IPS-20b (cell line): Measurements from ENCODE around the gene H6PD.

Source experiments
- H3K27ac ChIP-seq: one replicate; pipeline ENCODE4 v1.5.1; 2013; ENCODE audit warnings: low read length
- H3K27me3 ChIP-seq: 2 replicates; pipeline ENCODE4 v1.6.1; 2013; ENCODE audit warnings: mild to moderate bottlenecking, low read length, inconsistent platforms; ENCODE audit not compliant: insufficient read depth
- H3K36me3 ChIP-seq: 2 replicates; pipeline ENCODE4 v1.6.1; 2013; ENCODE audit warnings: low read depth, mild to moderate bottlenecking, inconsistent platforms, low read length, moderate library complexity; ENCODE audit not compliant: insufficient read depth
- H3K4me1 ChIP-seq: 2 replicates; pipeline ENCODE4 v1.6.1; 2013; ENCODE audit warnings: mild to moderate bottlenecking, control low read depth, inconsistent platforms, low read length, moderate library complexity; ENCODE audit not compliant: insufficient read depth
- H3K4me3 ChIP-seq: 2 replicates; pipeline ENCODE4 v1.5.1; 2013; ENCODE audit warnings: mild to moderate bottlenecking, low read length, inconsistent platforms
- H3K9ac ChIP-seq: 2 replicates; pipeline ENCODE4 v1.6.1; 2013; ENCODE audit warnings: low read depth, mild to moderate bottlenecking, inconsistent platforms, low read length, moderate library complexity
- H3K9me3 ChIP-seq: 2 replicates; pipeline ENCODE4 v1.6.1; 2013; ENCODE audit warnings: mild to moderate bottlenecking, low read depth, low read length, inconsistent platforms; ENCODE audit not compliant: insufficient read depth

H6PD gene

DNA sequence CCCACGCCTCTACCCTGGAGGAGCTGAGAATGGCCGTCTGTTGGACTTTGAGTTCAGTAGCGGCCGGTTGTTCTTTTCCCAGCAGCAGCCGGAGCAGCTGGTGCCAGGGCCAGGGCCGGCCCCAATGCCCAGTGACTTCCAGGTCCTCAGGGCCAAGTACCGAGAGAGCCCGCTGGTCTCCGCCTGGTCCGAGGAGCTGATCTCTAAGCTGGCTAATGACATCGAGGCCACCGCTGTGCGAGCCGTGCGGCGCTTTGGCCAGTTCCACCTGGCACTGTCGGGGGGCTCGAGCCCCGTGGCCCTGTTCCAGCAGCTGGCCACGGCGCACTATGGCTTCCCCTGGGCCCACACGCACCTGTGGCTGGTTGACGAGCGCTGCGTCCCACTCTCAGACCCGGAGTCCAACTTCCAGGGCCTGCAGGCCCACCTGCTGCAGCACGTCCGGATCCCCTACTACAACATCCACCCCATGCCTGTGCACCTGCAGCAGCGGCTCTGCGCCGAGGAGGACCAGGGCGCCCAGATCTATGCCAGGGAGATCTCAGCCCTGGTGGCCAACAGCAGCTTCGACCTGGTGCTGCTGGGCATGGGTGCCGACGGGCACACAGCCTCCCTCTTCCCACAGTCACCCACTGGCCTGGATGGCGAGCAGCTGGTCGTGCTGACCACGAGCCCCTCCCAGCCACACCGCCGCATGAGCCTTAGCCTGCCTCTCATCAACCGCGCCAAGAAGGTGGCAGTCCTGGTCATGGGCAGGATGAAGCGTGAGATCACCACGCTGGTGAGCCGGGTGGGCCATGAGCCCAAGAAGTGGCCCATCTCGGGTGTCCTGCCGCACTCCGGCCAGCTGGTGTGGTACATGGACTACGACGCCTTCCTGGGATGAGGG lies 29.7 kb downstream of the H6PD start:
- Histone ChIP-seq H3K9me3 (peaks cover 11% of the 10 kb centered on the region), H3K27ac (no peak overlapping the region), H3K4me1 (no peaks in the 10 kb centered on the region), H3K9ac (no peak overlapping the region), H3K4me3 (no peak overlapping the region), H3K27me3 (no peaks in the 10 kb centered on the region), H3K36me3 (no peaks in the 10 kb centered on the region)

GRCh38 chr1:9265037-9265436 lies 30.5 kb downstream of the H6PD start:
- H3K36me3 ChIP-seq: no peaks in the 10 kb centered on the region
- H3K9me3 ChIP-seq: peaks cover 3% of the 10 kb centered on the region
- H3K4me3 ChIP-seq: no peak overlapping the region
- H3K27ac ChIP-seq: no peak overlapping the region
- H3K4me1 ChIP-seq: no peaks in the 10 kb centered on the region
- no peaks in the 10 kb centered on the region for H3K27me3 ChIP-seq
- no peak overlapping the region for H3K9ac ChIP-seq

GRCh38 chr1:9265968-9266367 lies 31.4 kb downstream of the H6PD start:
- H3K27me3 ChIP-seq: no peaks in the 10 kb centered on the region
- no peaks in the 10 kb centered on the region for H3K9me3 ChIP-seq
- no peak overlapping the region for H3K4me3 ChIP-seq
- H3K4me1 ChIP-seq: no peaks in the 10 kb centered on the region
- no peak overlapping the region for H3K27ac ChIP-seq
- H3K9ac ChIP-seq: no peak overlapping the region
- no peaks in the 10 kb centered on the region for H3K36me3 ChIP-seq

- Histone ChIP-seq H3K27ac (no peak overlapping the region), H3K9ac (no peak overlapping the region)
These were observed 32.7 kb downstream of the H6PD start for GRCh38 chr1:9267352-9267686.

GRCh38 chr1:9267827-9268581 lies 33.4 kb downstream of the H6PD start:
- Histone ChIP-seq H3K9ac (no peak overlapping the region), H3K36me3 (no peaks in the 10 kb centered on the region), H3K27ac (no peak overlapping the region), H3K9me3 (no peaks in the 10 kb centered on the region), H3K4me1 (no peaks in the 10 kb centered on the region), H3K4me3 (no peak overlapping the region), H3K27me3 (no peaks in the 10 kb centered on the region)

More at GRCh38 chr1:9267352-9267686, 32.7 kb downstream of the H6PD start:
- Histone ChIP-seq H3K9me3 (no peaks in the 10 kb centered on the region), H3K27me3 (no peaks in the 10 kb centered on the region), H3K4me3 (no peak overlapping the region), H3K36me3 (no peaks in the 10 kb centered on the region), H3K4me1 (no peaks in the 10 kb centered on the region)

DNA sequence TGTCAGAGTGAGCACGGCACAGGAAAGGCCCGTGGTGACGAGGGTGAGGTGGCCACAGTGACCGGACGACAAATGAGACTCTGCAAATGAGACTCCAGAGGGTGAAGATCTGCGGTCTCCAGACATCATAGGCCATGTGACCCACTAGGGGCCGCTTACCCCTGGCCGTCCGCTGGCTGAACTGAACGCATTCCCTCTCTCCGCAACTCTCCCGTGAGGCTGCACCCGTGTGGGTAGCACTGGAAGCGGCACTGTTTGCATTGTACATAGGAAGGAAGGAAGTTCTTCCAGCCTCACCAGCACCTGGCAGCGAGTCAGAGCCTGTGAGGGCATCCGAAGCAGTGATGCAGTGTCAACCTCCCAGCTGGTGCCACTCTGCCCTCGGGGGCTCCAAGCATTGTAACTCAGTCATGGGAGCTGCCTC lies 34.5 kb downstream of the H6PD start:
- no peaks in the 10 kb centered on the region for H3K4me1 ChIP-seq
- H3K27me3 ChIP-seq: no peaks in the 10 kb centered on the region
- H3K9ac ChIP-seq: no peak overlapping the region
- H3K36me3 ChIP-seq: no peaks in the 10 kb centered on the region
- no peaks in the 10 kb centered on the region for H3K9me3 ChIP-seq
- no peak overlapping the region for H3K4me3 ChIP-seq
- H3K27ac ChIP-seq: no peak overlapping the region

DNA sequence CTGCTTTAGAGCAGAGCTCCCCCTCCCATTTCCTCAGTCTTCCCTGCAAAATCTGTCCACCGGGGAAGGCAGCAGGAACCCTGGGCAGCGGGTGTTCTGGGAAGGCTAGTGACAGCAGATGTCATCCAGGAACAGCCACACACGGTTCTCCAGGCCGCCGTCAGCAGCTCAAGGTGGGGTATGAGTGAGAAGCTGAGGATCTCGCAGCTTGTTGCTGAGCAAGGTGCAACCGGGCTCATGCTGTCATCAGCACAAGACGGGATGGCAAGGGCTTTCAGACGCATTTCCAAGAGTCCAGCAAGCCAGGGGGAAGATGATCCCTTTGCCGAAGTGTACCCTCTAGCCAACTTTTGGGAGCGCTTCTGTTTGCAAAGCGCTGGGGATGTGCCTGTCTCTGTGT lies 35.1 kb downstream of the H6PD start:
- H3K27ac ChIP-seq: no peak overlapping the region
- H3K9ac ChIP-seq: no peak overlapping the region

GRCh38 chr1:9270290-9270883 lies 35.8 kb downstream of the H6PD start:
- H3K27ac ChIP-seq: no peak overlapping the region
- no peaks in the 10 kb centered on the region for H3K36me3 ChIP-seq
- H3K27me3 ChIP-seq: no peaks in the 10 kb centered on the region
- H3K4me3 ChIP-seq: no peak overlapping the region
- H3K9me3 ChIP-seq: no peaks in the 10 kb centered on the region
- no peak overlapping the region for H3K9ac ChIP-seq
- H3K4me1 ChIP-seq: no peaks in the 10 kb centered on the region

More for the DNA sequence above, 35.1 kb downstream of the H6PD start:
- H3K4me1 ChIP-seq: no peaks in the 10 kb centered on the region
- H3K4me3 ChIP-seq: no peak overlapping the region
- no peaks in the 10 kb centered on the region for H3K36me3 ChIP-seq
- no peaks in the 10 kb centered on the region for H3K9me3 ChIP-seq
- no peaks in the 10 kb centered on the region for H3K27me3 ChIP-seq

- Histone ChIP-seq H3K4me3 (no peak overlapping the region), H3K9me3 (no peaks in the 10 kb centered on the region), H3K36me3 (no peaks in the 10 kb centered on the region), H3K9ac (no peak overlapping the region), H3K4me1 (no peaks in the 10 kb centered on the region), H3K27me3 (no peaks in the 10 kb centered on the region), H3K27ac (no peak overlapping the region)
These were observed 36.7 kb downstream of the H6PD start for GRCh38 chr1:9271283-9271682.

GRCh38 chr1:9271861-9272595 lies 37.5 kb downstream of the H6PD start:
- no peaks in the 10 kb centered on the region for H3K36me3 ChIP-seq
- H3K9me3 ChIP-seq: no peaks in the 10 kb centered on the region
- H3K4me3 ChIP-seq: no peak overlapping the region
- H3K9ac ChIP-seq: no peak overlapping the region
- no peaks in the 10 kb centered on the region for H3K27me3 ChIP-seq
- no peak overlapping the region for H3K27ac ChIP-seq
- H3K4me1 ChIP-seq: no peaks in the 10 kb centered on the region

- Histone ChIP-seq H3K27me3 (no peaks in the 10 kb centered on the region), H3K4me1 (no peaks in the 10 kb centered on the region), H3K27ac (no peak overlapping the region), H3K9ac (no peak overlapping the region), H3K9me3 (no peaks in the 10 kb centered on the region), H3K36me3 (no peaks in the 10 kb centered on the region), H3K4me3 (no peak overlapping the region)
These were observed 38.6 kb downstream of the H6PD start for GRCh38 chr1:9273177-9273576.
